GM12878 (cell line): Measurements from ENCODE around the gene TRIM7. TPM values are rescaled to one million over a fixed set of nuclear protein-coding genes. Genes with fewer than 3 reads are reported as not detected.
A peak's percentile ranks its signal among the peaks of the same experiment; 100 is the strongest.

Source experiments
- ATAC-seq: fragments of 200-7000 bp; cut with Tn5 transposase; 3 replicates; pipeline ENCODE4 v1.9.1; 2020; ENCODE audit warnings: mild to moderate bottlenecking, moderate library complexity
- BruUV-seq: library from RNA; stranded (reverse); fragments of 400-500 nt; replicated peaks from 2 replicates; lab custom pipeline; 2021; lab: Mats Ljungman, UMichigan
- CTCF ChIA-PET: fragments of 300-600 bp; sonication (Branson Sonifier 250); formaldehyde crosslinking; extraction: SDS; loops from one replicate; lab custom pipeline; 2021; ENCODE audit warnings: inconsistent platforms; lab: Yijun Ruan, JAX
- POLR2A ChIA-PET: fragments of 350-600 bp; formaldehyde crosslinking; extraction: SDS; loops from one replicate; lab custom pipeline; 2021; ENCODE audit warnings: inconsistent platforms; lab: Charles Lee
- RAD21 ChIA-PET: fragments of 300-600 bp; sonication (Branson Sonifier 250); formaldehyde crosslinking; loops from one replicate; lab custom pipeline; 2023; ENCODE audit warnings: antibody characterized with exemption; ENCODE audit not compliant: unreplicated experiment; lab: Charles Lee
- SMC1A ChIA-PET: fragments of 300-600 bp; sonication (Branson Sonifier 250); formaldehyde crosslinking; loops from one replicate; lab custom pipeline; 2023; ENCODE audit not compliant: unreplicated experiment, uncharacterized antibody; lab: Charles Lee
- DNase-seq: peaks from one replicate; pipeline ENCODE4 v3.0.0-alpha.2; 2011; ENCODE audit warnings: low read depth, low spot score
- FAIRE-seq: peaks from 3 replicates; lab custom pipeline; 2011; peaks lifted over from hg19 to GRCh38; lab: Jason Lieb, UNC
- H2AFZ ChIP-seq: 2 replicates; pipeline ENCODE4 v1.6.0; 2011; ENCODE audit warnings: low read depth, low read length, control low read depth; ENCODE audit not compliant: control insufficient read depth
- H3K27ac ChIP-seq: 2 replicates; pipeline ENCODE4 v1.5.1; 2011; ENCODE audit warnings: control low read depth; ENCODE audit not compliant: control insufficient read depth, insufficient read depth
- H3K27me3 ChIP-seq, 2 experiments: replicated peaks in 1 of 2; 2 replicates each; pipeline versions ENCODE4 v1.6.0 to v1.6.1; 2011; ENCODE audit warnings: low read length in 1 of 2; ENCODE audit not compliant: control insufficient read depth in 2 of 2, insufficient read depth in 2 of 2
- H3K36me3 ChIP-seq, 2 experiments: 2 replicates each; pipeline ENCODE4 v1.5.1; 2011; ENCODE audit warnings: low read length in 1 of 2; ENCODE audit not compliant: control insufficient read depth in 2 of 2, insufficient read depth in 2 of 2
- H3K4me1 ChIP-seq: 2 replicates; pipeline ENCODE4 v1.6.1; 2011; ENCODE audit warnings: mild to moderate bottlenecking, low read length, moderate library complexity, mixed read lengths; ENCODE audit not compliant: control insufficient read depth, insufficient read depth
- H3K4me2 ChIP-seq: 2 replicates; pipeline ENCODE4 v1.6.0; 2011; ENCODE audit warnings: control low read depth; ENCODE audit not compliant: control insufficient read depth, insufficient read depth
- H3K4me3 ChIP-seq: fragments of 200-600 bp; sonication (generic); 2 replicates; pipeline ENCODE4 v1.5.1; 2016
- H3K79me2 ChIP-seq: 2 replicates; pipeline ENCODE4 v1.6.0; 2011; ENCODE audit warnings: low read length; ENCODE audit not compliant: control insufficient read depth, insufficient read depth
- H3K9ac ChIP-seq: 2 replicates; pipeline ENCODE4 v1.8.0; 2011; ENCODE audit warnings: low read length, control low read depth, mixed read lengths; ENCODE audit not compliant: control insufficient read depth, insufficient read depth
- H3K9me3 ChIP-seq: replicated peaks from 3 replicates; pipeline ENCODE4 v1.5.1; 2011; ENCODE audit warnings: mild to moderate bottlenecking, low read length; ENCODE audit not compliant: control insufficient read depth, insufficient read depth
- H4K20me1 ChIP-seq: 2 replicates; pipeline ENCODE4 v1.6.0; 2011; ENCODE audit not compliant: control insufficient read depth, insufficient read depth
- CBX5 ChIP-seq: sonication (generic); IDR thresholded peaks from 2 replicates; pipeline ENCODE4 v1.6.1; 2016; ENCODE audit warnings: low read depth, moderate library complexity, mild to moderate bottlenecking, inconsistent platforms
- CHD1 ChIP-seq: IDR thresholded peaks from 2 replicates; pipeline ENCODE4 v1.6.1; 2012; ENCODE audit warnings: low read depth, low read length, improper control_type of control experiment
- CHD4 ChIP-seq: fragments of 200-600 bp; sonication (generic); IDR thresholded peaks from 2 replicates; pipeline ENCODE4 v1.6.1; 2016; ENCODE audit warnings: mild to moderate bottlenecking
- FOS ChIP-seq: IDR thresholded peaks from 3 replicates; pipeline ENCODE4 v1.6.1; 2011; ENCODE audit warnings: borderline replicate concordance; ENCODE audit not compliant: insufficient read length; ENCODE audit errors: extremely low read depth
- IKZF2 ChIP-seq, 2 experiments: fragments of 450-650 bp; IDR thresholded peaks; 2 replicates each; pipeline ENCODE4 v1.6.1; 2017; ENCODE audit warnings: mild to moderate bottlenecking in 2 of 2, moderate library complexity in 2 of 2
- KLF5 ChIP-seq: fragments of 450-650 bp; IDR thresholded peaks from 2 replicates; pipeline ENCODE4 v1.6.1; 2014; ENCODE audit warnings: mild to moderate bottlenecking; ENCODE audit not compliant: partially characterized antibody
- NR2C1 ChIP-seq: fragments of 450-650 bp; IDR thresholded peaks from 2 replicates; pipeline ENCODE4 v1.6.1; 2017; ENCODE audit warnings: antibody characterized with exemption, mild to moderate bottlenecking, moderate library complexity
- PAX8 ChIP-seq: fragments of 450-650 bp; IDR thresholded peaks from 2 replicates; pipeline ENCODE4 v1.6.1; 2017; ENCODE audit warnings: mild to moderate bottlenecking, moderate library complexity
- POLR2AphosphoS5 ChIP-seq: IDR thresholded peaks from 2 replicates; pipeline ENCODE4 v1.6.1; 2011; ENCODE audit warnings: mild to moderate bottlenecking, low read length, inconsistent platforms
- RFX5 ChIP-seq: IDR thresholded peaks from 2 replicates; pipeline ENCODE4 v1.6.1; 2011; ENCODE audit warnings: low read depth, low read length, improper control_type of control experiment
- SREBF1 ChIP-seq: IDR thresholded peaks from 2 replicates; pipeline ENCODE4 v1.6.1; 2012; ENCODE audit warnings: mild to moderate bottlenecking, low read length
- SUPT20H ChIP-seq: IDR thresholded peaks from 2 replicates; pipeline ENCODE4 v1.6.1; 2011; ENCODE audit warnings: low read depth, mild to moderate bottlenecking, low read length, moderate library complexity, borderline replicate concordance; ENCODE audit not compliant: control insufficient read depth
- TCF12 ChIP-seq: IDR thresholded peaks from 2 replicates; pipeline ENCODE4 v1.6.1; 2011; ENCODE audit warnings: low read depth, mild to moderate bottlenecking, low read length
- ZNF592 ChIP-seq: fragments of 450-650 bp; IDR thresholded peaks from 2 replicates; pipeline ENCODE4 v1.6.1; 2017; ENCODE audit warnings: mild to moderate bottlenecking, moderate library complexity
- WGBS: methylation state at CpG from one replicate; pipeline ENCODE4 v1.1.6; 2016; ENCODE audit warnings: low lambda C conversion rate; ENCODE audit not compliant: insufficient replicate concordance, insufficient coverage; ENCODE audit errors: missing lambda C conversion rate; 5-methylcytosine and 5-hydroxymethylcytosine counted together
- in situ Hi-C: fragments of 300-500 bp; cut with MboI; formaldehyde crosslinking; loops from 9 replicates; pipeline ENCODE4 v1.14.3; 2018; ENCODE audit warnings: mixed read lengths
- intact Hi-C: fragments of 100-400 bp; cut with micrococcal nuclease; formaldehyde crosslinking; loops from one replicate; pipeline ENCODE4 v1.14.2; 2022; ENCODE audit not compliant: unreplicated experiment
- polyA plus RNA-seq, 11 experiments: library from polyadenylated mRNA; depleted of rRNA in 4 of 11; unstranded in 6 of 11; stranded (reverse) in 5 of 11; fragments of >200 nt; fragmentation: Nextera tagmentation in 4 of 11; fragmentation: Illumina TruSeq in 1 of 11; extraction: Ambion mirVana in 4 of 11; extraction: Trizol in 1 of 11; gene quantifications; 1 replicate in 1 of 11; 2 replicates in 10 of 11; pipeline versions ENCODE4 v1.2.1 to v1.2.3, GENCODE V29; 2011 to 2016; ENCODE audit warnings: inconsistent platforms in 2 of 11, missing spikeins in 2 of 11, low read depth in 1 of 11
- total RNA-seq, 4 experiments: library from RNA; depleted of rRNA in 3 of 4; stranded (reverse); fragments of >200 nt in 3 of 4; fragmentation: Illumina TruSeq in 1 of 4; extraction: Trizol in 1 of 4; gene quantifications; 2 replicates each; pipeline versions ENCODE4 v1.2.1 to v1.2.3, GENCODE V29; 2013 to 2021
- TF ChIP-seq, protein P1 (sequence below): IDR thresholded peaks from 2 replicates; pipeline ENCODE4 v1.6.1; 2011; ENCODE audit warnings: mild to moderate bottlenecking, low read depth, low read length, moderate library complexity; ENCODE audit not compliant: insufficient replicate concordance
- TF ChIP-seq, protein P2 (sequence below): fragments of 450-650 bp; IDR thresholded peaks from 2 replicates; pipeline ENCODE4 v1.6.1; 2017; ENCODE audit warnings: mild to moderate bottlenecking, low read depth, inconsistent platforms; ENCODE audit not compliant: poor library complexity, severe bottlenecking

TRIM7 gene
- total and polyA plus RNA-seq, 10 of the 15 experiments (the other 5 are each of a cell fraction or from before 2014, with no cell fraction given) = 0.02 to 1.6 (median 0.41) TPM

DNA sequence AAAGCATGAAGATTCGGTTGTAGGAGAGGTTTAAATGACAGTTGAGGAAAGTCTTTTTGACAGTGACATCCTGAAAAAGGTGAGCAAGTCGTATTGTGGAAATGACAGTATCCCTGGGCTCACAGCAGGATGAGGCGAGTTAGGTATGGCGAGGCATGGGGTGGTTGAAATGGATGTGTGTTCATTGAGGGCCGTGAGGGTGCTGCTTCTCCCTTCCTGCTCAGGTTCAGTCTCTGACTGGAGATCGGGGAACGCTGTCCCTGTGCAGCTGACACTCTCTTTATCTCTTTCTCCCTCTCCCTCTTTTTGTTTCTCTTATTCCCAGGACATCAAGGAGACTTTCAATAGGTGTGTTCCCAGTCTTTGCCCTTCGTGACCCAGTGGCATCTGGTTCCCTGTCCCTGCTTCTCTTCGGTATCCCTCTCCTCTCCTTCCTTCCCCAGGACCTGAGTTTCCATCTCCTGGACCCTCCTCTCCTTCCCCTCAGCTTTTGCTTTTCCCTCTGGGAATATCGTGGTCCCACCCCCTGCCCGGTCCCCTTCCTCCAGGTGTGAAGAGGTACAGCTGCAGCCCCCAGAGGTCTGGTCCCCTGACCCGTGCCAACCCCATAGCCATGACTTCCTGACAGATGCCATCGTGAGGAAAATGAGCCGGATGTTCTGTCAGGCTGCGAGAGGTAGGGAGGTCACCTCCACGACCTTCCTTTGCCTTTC, 28.2 kb upstream of the TRIM7 start (continued):
- TF ChIP-seq ZNF592 (no peak), SUPT20H (no peak)

- Histone ChIP-seq H3K9me3 (no peaks in the 10 kb centered on the region), H3K27me3 (no peaks in the 10 kb centered on the region), H3K4me3 (no peak overlapping the region), H2AFZ (no peak overlapping the region), H3K9ac (no peak overlapping the region), H3K27ac (no peak overlapping the region), H3K4me1 (no peaks in the 10 kb centered on the region), H4K20me1 (peaks cover 2% of the 10 kb centered on the region; the same call in 1 of the 2 replicates), H3K4me2 (no peak overlapping the region), H3K79me2 (no peaks in the 10 kb centered on the region; the same call in none of the 2 replicates), H3K36me3 (peaks cover 20 to 41% of the 10 kb centered on the region in 2 experiments)
- SMC1A ChIA-PET = no interaction called here
- RAD21 ChIA-PET = no interaction called here
- BruUV-seq = TSS peak; percentile 16
- CTCF ChIA-PET = interaction anchor here (1.5 kb wide), 1 partner anchor 8 kb away, joined by 4 read pairs; no protein-coding TSS in a partner anchor
- intact Hi-C loops (no loop called here), in situ Hi-C loops (no loop called here)
- FAIRE-seq (no peak), ATAC-seq (no peak), DNase-seq (no peak)
- POLR2A ChIA-PET = interaction anchor here (3.0 kb wide), 1 partner anchor 8 kb away, joined by 10 read pairs; no protein-coding TSS in a partner anchor
- WGBS = 97% methylated on average over 18 of the region's 18 CpGs
- TF ChIP-seq CBX5 (no peak), KLF5 (no peak), IKZF2 (IDR thresholded peaks at IDR 0.05) (no peak), TCF12 (no peak), SREBF1 (no peak), NR2C1 (no peak), RFX5 (no peak), PAX8 (no peak), POLR2AphosphoS5 (no peak), CHD4 (no peak), FOS (no peak), CHD1 (no peak)
- TF ChIP-seq, protein P1, sequence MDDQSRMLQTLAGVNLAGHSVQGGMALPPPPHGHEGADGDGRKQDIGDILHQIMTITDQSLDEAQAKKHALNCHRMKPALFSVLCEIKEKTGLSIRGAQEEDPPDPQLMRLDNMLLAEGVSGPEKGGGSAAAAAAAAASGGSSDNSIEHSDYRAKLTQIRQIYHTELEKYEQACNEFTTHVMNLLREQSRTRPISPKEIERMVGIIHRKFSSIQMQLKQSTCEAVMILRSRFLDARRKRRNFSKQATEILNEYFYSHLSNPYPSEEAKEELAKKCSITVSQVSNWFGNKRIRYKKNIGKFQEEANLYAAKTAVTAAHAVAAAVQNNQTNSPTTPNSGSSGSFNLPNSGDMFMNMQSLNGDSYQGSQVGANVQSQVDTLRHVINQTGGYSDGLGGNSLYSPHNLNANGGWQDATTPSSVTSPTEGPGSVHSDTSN = no peak
- TF ChIP-seq, protein P2, sequence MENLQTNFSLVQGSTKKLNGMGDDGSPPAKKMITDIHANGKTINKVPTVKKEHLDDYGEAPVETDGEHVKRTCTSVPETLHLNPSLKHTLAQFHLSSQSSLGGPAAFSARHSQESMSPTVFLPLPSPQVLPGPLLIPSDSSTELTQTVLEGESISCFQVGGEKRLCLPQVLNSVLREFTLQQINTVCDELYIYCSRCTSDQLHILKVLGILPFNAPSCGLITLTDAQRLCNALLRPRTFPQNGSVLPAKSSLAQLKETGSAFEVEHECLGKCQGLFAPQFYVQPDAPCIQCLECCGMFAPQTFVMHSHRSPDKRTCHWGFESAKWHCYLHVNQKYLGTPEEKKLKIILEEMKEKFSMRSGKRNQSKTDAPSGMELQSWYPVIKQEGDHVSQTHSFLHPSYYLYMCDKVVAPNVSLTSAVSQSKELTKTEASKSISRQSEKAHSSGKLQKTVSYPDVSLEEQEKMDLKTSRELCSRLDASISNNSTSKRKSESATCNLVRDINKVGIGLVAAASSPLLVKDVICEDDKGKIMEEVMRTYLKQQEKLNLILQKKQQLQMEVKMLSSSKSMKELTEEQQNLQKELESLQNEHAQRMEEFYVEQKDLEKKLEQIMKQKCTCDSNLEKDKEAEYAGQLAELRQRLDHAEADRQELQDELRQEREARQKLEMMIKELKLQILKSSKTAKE = no peak
Observed at GRCh38 chr5:181232593-181232992, 27.6 kb upstream of the TRIM7 start.
